OCI-M1 (cell line): Measurements from ENCODE around the gene SSBP3.

Source experiments
- DNase-seq: peaks from one replicate; lab custom pipeline; 2025; lab: John Stamatoyannopoulos, UW

SSBP3 gene

GRCh38 chr1:54265659-54266058 lies 140.5 kb downstream of the SSBP3 start:
- DNase-seq = no peak

DNA sequence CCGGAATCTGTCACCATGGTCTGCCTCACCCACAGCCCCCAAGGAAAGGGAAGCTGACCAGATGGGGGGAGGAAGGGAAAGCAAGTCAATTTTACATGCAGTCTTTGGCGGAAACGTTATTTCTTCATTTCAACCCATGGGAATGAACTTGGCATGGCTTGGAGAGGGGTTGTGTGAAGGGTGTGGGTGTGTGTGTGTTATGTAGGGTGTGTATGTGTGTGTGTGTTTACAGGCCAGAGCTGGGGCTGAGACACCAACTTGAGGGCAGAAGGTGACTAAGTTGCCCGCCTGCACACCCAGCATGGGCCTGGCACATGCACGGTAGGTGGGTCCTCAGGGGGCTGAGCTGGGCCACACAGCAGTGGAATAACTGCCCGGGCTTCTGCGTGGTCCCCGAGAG lies 141.1 kb downstream of the SSBP3 start:
- DNase-seq = no peak

DNA sequence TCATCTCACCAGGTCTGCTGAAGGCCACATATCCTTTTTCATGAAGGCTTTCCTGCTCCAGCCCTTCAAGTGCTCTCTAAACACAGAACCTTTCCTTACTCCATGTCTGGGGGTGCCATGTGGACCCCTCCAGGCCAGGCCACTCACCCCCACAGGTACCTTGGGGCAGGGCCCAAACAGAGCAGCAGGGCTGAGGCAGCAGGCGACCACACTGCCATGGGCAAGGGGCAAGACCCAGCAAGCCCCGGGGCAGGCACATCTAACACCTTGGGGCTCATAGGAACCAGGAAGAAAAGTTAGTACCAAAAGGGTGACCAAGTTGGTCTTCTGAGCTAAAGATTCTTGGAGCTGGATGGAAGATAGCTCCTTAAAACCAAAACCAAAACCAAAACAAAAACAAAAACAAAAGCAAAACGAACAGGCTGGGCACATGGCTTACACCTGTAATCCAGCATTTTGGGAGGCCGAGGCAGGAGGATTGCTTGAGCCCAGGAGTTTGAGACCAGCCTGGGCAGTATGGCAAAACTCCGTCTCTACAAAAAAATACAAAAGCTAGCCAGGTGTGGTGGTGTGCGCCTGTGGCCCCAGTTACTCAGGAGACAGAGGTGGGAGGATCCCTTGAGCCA lies 142.5 kb downstream of the SSBP3 start:
- DNase-seq = peak; percentile 3

DNA sequence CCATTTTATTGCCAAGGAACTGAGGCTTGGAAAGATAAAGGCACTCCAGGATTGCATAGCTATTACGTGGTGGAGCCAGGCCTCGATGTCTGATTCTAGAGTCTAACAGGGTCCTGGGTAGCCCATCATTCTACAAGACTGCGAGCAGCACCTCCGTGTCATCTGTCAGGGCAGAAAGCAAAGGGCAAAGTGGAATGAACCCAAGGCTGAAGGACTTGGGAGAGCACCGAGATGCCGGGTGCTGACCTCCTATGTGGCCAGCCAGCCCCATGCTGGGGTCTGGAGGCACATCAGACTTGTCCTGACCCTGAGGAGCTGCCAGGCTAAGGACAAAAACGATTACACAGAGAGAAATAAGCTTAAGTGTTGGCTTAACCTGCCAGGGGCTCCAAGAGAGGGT lies 143.9 kb downstream of the SSBP3 start:
- no peak for DNase-seq

DNA sequence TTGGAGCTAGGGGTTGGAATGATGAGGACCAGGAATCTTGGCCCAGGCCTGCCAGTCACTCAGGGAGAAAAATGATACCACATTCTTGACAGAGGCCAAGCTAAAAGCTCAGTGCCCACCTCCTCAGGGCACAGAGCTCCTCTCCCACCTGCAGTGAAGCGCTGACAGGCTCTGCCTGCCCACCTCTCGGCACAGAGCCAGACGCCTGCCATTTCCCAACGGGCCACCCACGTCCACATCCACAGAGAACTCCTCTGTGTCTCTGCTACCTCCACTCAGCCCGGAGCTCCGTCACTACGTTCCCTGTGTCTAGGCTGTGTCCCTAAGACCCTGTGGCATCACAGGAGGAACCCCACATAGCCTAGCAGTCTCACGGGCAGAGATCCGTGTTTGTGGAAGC lies 145.4 kb downstream of the SSBP3 start:
- no peak for DNase-seq

- DNase-seq = no peak
Measured at GRCh38 chr1:54259546-54260140, 146.6 kb downstream of the SSBP3 start.

DNA sequence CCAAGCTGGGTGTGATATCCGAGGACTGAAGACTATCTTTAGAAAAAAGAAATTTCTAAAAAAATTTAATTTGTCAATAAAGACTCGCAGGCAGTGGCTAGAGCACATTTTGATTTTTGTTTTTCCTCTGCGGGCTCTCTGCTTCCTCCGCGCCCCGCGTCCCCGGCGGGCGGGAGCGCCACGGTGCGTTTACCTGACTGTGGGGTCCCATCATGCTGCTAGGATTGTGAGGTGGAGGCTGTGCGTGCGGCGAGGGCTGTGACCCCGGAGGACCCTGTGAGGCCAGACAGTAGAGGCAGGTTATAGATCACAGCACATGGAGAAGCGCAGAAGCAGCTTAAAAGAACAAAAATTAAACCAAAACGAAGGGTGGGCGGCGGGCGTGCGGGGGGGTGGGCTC lies 148.3 kb downstream of the SSBP3 start:
- no peak for DNase-seq

DNA sequence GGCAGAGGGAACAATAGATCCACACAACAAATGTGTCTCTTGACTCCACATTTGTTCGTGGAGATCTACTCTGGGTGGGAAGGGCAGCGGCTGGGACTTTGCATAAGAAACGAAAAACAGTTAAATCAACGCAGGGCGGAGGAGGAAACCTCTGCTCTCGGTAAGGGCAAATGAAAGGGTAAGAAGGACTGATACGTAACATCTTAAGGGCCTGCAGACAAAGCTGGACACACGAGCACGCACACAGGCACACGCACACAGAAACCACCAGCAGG lies 148.9 kb downstream of the SSBP3 start:
- DNase-seq = no peak

DNA sequence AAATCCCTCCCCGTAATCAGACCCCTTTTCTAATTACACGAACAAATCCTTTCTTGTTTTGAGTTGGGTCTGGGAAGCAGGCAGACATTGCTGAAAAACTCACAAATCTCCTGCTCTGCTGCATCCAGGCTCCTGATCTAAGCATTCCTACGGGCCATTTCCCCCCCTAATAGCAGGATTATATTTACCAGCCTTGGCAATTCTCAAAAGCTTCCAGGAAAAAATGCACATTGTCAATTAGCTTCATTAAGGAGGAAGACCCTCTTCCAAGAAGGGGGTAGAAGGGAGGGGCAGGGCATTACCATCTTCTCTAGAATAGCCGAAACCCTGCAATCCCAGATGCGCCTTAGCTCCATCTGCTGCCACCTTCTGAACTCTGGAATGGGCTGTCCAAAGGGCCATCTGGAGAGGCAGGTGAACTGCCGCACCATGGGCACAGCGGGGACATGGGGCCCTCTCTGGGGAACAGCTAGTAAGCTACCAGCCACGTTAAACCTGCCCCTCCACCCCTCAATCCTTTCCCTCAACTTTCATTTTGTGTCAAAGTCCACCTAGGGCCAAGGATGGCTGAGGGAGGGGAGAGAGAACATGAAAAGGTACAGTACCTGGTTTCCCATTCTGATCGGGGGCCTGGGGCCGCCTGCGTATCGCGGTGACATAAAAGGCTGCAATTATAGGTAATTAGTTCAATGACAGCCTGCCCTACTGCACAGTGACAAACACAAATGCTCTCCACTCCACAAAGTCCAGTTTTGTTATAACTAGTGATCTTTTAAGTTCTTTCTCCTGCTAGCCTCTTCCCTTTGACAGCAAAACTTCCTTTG lies 149.5 kb downstream of the SSBP3 start:
- DNase-seq = no peak

GRCh38 chr1:54255026-54255702 lies 151.0 kb downstream of the SSBP3 start:
- no peak for DNase-seq

- no peak for DNase-seq
Measured at GRCh38 chr1:54254055-54254454, 152.1 kb downstream of the SSBP3 start.

DNA sequence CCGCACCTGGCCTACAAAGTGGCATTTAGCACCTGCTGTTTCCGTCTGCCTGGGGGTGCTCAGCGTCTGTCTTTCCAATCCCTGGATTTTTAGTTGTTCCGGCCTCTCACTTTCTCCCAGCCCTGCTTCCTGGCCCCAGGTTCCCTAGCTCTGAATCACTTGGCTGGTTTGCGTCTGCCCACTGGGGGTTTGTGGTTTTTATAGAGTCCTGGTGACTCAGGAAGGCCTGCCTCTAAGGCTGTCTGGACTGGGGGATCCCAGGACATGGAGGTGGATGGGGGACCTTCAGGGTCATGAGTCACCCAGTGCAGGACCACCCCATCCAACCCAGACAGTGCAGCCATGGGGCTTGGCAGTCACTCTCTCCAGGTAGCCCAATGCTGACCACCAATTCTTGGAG lies 152.7 kb downstream of the SSBP3 start:
- DNase-seq = no peak

DNA sequence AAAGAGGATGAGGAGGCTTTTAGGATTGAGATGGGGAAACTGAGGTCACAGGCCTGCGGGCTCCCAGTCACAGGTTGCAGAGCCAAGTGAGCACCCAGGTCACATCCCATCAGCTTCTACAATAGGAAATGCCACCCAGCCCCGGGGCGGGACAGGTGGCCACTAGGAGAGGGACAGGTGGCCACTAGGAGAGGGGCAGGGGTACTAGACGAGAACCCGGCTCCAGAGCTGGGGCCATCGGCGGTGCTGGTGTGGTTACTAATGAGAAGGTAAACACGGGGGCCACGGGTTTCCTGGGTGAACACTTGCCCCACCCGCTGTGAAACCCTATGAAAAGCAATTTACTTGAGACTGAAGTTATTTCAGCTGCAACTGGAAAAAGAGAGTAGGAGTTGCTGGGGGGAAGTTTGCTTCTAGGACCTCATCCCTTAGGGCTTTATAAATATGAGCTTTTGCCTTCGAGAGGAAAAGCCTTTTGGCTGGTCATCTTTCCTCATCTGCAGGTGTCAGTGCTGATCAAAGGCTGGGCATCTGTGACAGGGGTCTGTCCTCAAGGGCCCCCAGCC lies 153.7 kb downstream of the SSBP3 start:
- DNase-seq = no peak

DNA sequence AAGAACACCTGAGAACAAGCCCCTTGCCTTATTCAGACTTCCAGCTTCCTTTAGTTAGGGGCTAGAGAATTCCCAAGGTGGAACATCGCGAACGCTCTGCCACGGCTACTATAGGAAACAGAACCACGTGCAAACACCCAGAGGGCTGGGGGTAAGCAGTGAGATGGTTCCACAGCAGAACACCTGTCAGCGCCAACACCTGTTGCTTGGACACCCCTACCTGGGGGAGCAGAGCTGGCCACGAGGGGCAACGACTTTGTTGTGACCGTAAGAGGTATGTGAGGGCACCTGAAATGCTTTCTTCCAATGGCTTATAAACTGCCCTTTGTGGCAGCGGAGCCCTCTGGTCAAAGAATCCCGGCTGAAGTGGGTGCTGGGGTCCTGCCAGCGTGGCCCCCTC lies 155.5 kb downstream of the SSBP3 start:
- no peak for DNase-seq

- no peak for DNase-seq
Measured at GRCh38 chr1:54249819-54250435, 156.3 kb downstream of the SSBP3 start.

DNA sequence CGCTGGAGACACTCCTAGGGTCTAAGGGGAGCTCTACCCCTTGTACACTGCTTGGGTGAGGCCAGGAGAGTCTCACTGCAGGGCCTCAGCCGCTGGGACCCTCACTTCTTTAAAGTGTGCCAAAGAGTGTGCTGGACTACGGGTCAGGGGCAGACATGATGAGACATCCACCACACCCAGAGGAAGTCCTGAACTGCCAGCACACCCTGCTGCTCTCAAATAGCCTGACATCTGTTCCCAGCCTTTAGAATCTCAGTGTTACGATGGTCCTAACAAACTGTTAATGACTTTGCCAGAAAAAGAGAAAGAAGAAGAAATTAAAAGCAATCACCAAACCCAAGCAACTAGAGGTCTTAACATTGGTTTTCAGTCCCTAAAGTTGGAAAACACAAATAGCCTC lies 157.2 kb downstream of the SSBP3 start:
- DNase-seq = no peak

DNA sequence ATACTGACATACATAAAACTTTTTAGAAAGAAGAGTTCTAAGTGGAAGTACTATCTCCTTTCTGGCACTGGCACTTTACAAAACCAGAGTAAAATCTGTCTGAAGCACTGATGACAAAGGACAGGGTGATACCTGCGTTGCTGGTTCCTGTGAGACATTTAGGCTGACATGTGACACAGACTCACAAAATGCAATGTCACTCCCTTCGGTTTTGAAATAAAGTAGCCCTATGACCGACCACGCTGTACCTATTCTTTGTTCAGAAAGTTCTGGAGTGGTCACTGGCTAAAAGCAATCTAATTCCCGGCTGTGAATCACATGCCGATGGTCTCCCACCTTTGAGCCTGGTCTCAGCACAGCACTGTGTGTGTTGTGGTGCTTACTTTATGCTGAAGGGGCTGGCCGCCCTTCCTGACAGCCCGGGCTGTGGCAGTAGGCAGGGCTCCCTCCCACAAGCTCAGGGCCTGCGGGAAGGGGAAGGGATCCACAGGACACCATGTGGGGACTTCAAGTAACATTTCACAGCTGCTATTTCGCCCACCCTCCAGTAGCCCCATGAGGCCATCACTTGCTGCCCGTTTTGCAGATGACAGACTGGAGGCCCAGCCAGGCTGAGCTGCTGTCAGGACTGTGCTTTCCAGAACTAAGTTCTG lies 158.2 kb downstream of the SSBP3 start:
- no peak for DNase-seq

DNA sequence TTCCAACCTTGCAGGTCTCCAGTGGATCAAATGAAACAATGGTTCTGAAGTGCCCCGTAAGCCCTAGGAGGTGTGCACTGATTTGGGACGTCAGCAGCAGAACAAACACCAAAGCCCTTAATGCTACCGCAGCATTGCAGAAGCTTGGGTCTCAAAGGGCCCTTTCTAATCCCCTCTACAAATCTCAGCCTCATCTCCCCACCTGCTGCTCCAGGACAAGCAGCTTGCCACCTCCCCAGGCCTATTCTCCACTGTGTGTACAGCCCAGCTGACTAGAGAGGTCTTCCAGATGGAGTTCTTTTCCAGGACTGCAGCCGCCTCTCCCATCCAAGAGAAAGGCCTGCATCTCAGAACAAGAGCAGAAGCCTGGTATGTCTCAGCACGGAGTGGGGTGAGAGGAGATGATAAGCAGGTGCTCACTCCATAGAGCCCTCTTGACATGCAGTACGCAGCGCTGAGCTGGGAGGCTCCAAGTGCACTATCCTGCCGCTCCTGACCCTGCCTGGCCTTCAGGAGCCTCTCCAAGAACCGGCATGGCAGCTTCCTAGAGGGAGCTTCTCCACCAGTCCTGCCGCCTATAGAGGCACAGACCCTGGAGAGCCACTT lies 160.0 kb downstream of the SSBP3 start:
- DNase-seq = no peak

DNA sequence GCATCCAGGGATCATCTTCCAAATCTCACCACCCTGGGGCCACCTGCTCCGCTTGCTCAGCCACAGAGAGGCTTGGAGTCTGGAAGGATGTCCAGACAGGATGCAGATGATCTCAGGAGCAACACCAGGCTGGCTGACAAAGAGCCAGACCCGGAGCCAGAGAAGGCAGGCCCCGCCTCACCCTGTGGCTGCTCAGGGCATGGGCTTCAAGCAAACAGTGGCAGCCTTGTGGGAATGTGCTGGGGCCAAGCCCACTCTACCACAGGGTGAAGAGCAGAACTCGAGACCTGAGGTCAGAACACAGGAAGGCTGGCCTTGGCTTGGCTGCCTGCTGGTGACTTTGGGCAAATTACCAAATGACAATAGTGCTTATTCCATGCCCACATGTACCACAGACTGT lies 160.7 kb downstream of the SSBP3 start:
- no peak for DNase-seq

DNA sequence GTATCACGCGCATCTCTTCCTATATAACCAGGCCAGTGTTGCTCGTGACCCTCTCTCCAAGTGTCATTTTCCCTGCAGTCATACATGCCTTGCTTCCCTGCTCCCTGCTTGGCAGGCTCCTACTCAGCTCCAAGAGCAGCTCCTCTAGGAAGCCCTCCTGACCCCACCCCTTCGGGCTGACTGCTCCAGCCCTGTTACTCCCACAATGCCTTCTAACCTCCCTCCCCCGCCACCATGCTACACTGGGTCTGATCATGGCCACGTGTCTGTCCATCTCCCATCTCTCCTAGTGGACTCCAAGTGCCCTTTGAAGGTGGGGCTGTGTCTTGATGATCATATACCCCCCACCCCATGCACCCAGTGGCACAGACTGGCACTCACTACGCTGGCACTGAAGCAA lies 161.5 kb downstream of the SSBP3 start:
- no peak for DNase-seq

DNA sequence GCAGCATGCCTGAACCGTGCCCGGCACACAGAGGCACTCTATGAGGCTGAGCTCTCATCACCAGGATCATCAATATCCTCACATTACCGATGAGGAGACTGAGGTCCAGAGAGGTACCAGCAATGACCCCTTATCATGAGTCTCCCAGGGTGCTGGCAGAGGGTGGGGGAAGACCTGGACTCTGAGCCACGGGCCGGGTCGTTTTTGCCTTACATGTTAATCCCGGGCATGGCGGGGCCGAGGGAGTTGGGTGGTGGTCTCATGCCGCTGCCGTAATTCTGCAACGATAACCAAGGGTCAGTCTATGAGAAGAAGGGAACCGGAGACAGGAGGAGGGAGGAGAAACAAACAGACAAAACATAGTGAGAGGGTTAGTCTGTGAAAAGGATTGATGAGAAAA lies 163.2 kb downstream of the SSBP3 start:
- no peak for DNase-seq
